ENCODE results near the gene SFMBT2.
"Not testable (repeated sequence)": the region's sequence is repeated elsewhere in the genome, so short reads cannot be mapped to it uniquely, and the experiment has no call there.

Gene SFMBT2

GRCh38 chr10:7225133-7225532 lies 185.7 kb downstream of the SFMBT2 start:
- DNase-seq (ENCODE audit: low read depth), result no peak

DNA sequence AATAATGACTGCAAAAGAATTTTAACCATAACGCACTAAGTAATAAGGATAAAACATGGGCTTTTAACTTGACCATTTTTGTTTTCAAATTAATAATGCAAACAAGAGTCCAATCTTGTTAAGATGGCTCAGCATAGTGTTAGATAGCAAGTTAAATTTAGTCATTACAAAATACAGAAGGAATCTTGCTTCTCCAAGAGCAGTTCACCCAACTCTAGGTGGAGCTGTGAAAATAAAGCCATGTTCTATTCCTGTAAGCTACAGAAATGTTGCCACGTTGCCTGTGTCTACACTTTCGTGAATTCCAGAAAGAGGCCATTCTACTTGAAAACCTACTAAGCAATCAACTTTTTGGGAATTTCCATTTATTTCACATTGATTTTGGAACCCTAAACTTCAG lies 191.9 kb downstream of the SFMBT2 start:
- no peak for DNase-seq (ENCODE audit: low read depth)

DNA sequence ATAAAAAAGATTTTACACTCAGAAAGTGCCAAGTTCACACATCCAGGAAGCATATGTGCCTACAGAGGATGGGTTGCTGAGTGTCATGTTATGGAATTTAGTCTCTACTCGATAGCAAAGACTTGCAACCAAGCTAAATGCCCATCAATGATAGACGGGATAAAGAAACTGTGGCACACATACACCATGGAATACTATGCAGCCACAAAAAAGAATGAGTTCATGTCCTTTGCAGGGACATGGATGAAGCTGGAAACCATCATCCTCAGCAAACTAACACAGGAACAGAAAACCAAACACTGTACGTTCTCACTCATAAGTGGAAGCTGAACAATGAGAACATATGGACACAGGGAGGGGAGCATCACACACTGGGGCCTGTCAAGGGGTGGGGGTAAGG lies 198.1 kb downstream of the SFMBT2 start:
- not testable (repeated sequence) for DNase-seq (ENCODE audit: low read depth)

DNA sequence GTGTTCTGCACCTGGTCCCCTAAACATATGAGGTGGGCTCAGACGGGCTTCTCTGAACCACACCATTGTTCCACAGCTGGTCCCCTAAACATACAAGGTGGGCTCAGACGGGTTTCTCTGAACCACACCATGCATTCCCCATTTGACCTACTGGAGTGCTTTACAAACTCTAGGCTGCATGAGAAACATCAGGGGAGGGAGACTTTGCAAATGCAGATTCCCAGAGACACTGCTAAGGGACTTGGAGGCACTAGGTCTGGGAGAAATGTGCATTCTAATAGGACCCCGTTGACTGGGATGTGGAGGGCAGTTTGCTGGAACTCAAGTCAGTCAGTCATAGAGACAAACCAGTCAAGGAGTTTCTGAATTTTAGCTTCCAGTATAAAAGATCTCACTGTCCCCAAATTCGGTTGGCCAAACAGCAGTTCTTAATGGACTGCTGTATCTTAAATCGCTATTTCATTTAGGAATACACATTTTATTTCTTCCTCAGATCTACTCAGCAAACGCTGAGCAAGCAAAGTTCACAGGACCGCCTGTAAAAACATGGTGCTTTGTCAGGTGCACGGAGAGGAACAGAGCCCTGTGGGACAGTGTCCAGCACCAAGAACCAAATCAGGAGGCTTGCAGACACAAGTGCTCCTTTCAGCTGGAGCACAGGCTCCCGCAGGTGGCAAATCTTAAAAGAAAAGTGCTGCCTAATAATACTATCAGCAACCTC lies 198.8 kb downstream of the SFMBT2 start:
- DNase-seq (ENCODE audit: low read depth), result no peak

- no peak for DNase-seq (ENCODE audit: low read depth)
Observed at GRCh38 chr10:7210516-7210915, 200.3 kb downstream of the SFMBT2 start.

GRCh38 chr10:7209458-7209857 lies 201.4 kb downstream of the SFMBT2 start:
- no peak for DNase-seq (ENCODE audit: low read depth)

DNA sequence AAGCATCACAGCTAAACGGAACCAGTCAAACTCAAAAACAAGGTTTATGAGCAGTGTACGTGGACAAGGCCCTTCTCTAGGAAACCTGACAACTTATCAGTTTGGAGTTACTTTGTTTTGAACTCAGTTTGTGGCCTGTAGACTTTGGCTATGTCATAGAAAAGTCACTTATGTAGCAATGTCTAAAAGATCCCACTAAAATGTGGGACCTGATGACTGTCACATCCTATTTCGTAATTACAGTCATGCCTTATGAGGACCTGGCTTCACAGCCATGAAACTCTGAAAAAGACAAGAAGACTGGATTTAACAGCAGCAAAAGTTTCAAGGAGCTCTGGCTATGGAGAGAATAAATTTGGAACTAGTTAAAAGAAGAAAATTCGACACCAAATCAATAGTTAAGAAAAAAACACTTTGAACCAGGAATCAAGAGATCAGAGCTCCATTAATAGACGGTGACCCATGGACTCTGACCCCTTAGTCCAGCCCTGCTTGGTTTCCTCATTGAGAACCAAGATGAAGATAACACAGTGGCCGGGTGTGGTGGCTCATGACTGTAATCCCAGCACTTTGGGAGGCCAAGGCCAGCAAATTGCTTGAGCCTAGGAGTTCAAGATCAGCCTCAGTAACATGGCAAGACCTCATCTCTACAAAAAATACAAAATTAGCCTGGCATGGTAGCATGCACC lies 204.3 kb downstream of the SFMBT2 start:
- no peak for DNase-seq (ENCODE audit: low read depth)

- DNase-seq (ENCODE audit: low read depth), result no peak
Observed at GRCh38 chr10:7205656-7206055, 205.2 kb downstream of the SFMBT2 start.

GRCh38 chr10:7202793-7203355 lies 208.0 kb downstream of the SFMBT2 start:
- no peak for DNase-seq (ENCODE audit: low read depth)

GRCh38 chr10:7199152-7199760 lies 211.6 kb downstream of the SFMBT2 start:
- no peak for DNase-seq (ENCODE audit: low read depth)

GRCh38 chr10:7196284-7196683 lies 214.6 kb downstream of the SFMBT2 start:
- DNase-seq (ENCODE audit: low read depth), result no peak

DNA sequence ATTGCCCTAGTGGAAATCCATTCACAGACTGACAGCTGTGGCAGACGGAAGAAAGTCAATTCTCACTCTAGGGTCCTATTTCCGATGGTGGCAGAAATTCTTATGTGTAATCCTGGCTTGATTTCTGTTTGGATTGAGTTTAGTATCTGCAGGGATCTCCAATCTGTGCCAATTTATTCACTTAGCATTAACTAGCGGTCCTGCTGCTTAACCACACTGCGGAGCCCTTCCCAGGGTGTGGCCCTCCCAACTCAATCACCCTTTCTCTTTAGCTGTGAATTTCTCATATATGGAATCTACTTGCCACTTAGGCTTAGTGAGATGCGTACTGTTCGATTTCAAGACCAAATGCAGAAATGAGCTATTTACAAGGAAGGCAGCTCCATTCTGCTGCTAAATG lies 215.7 kb downstream of the SFMBT2 start:
- DNase-seq (ENCODE audit: low read depth), result no peak

- DNase-seq (ENCODE audit: low read depth), result no peak
Observed at GRCh38 chr10:7194571-7194970, 216.3 kb downstream of the SFMBT2 start.

GRCh38 chr10:7193369-7193768 lies 217.5 kb downstream of the SFMBT2 start:
- DNase-seq (ENCODE audit: low read depth), result no peak

GRCh38 chr10:7192831-7193361 lies 217.9 kb downstream of the SFMBT2 start:
- DNase-seq (ENCODE audit: low read depth), result no peak

GRCh38 chr10:7192061-7192460 lies 218.8 kb downstream of the SFMBT2 start:
- no peak for DNase-seq (ENCODE audit: low read depth)

- not testable (repeated sequence) for DNase-seq (ENCODE audit: low read depth)
Observed at GRCh38 chr10:7190772-7191171, 220.1 kb downstream of the SFMBT2 start.

GRCh38 chr10:7189909-7190308 lies 220.9 kb downstream of the SFMBT2 start:
- no peak for DNase-seq (ENCODE audit: low read depth)

GRCh38 chr10:7188456-7189050 lies 222.3 kb downstream of the SFMBT2 start:
- no peak for DNase-seq (ENCODE audit: low read depth)

DNA sequence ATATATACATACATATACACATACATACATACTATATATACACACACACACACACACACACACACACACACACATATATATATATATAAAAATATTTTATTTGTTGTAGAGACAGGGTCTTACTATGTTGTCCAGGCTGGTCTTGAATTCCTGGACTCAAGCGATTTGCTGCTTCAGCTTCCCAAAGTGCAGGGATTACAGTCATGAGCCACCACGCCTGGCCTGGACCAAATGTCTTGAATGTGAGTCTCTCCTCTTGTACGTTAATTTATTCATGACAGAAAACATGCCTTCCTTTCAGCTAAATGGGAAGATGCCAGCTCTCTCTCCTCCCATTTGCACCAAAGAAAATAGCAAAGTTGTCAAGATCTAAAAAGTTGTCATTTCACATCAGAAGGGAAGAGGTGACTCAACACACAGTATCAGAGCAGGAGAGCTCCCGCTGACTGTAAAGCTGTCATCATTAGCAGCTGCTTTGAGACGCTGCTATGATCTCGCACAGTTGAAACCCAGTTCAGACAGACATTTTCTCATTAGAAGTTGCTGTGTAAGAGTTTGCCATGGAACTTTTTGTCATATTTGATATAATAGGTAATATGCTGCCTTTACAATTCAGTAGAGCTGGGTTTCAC lies 224.3 kb downstream of the SFMBT2 start:
- no peak for DNase-seq (ENCODE audit: low read depth)

- no peak for DNase-seq (ENCODE audit: low read depth)
Observed at GRCh38 chr10:7185367-7185690, 225.5 kb downstream of the SFMBT2 start.
